Psoas muscle (tissue), 8 donors: ENCODE results near the gene MYO15B. TPM values are rescaled to one million over a fixed set of nuclear protein-coding genes. Genes with fewer than 3 reads are reported as not detected.

Experiments
- ATAC-seq, 4 donors: fragments of 200-7000 bp; cut with Tn5 transposase; one replicate each; pipeline ENCODE4 v1.9.1; 2020; ENCODE audit warnings: moderate library complexity in 3 of 4, mild to moderate bottlenecking in 2 of 4
- DNase-seq, 2 donors: peaks; one replicate each; pipeline ENCODE4 v3.0.0-alpha.2; 2020
- H3K27ac ChIP-seq: fragments of 200-600 bp; one replicate; pipeline ENCODE4 v1.8.0; 2022
- H3K27me3 ChIP-seq, 3 donors: fragments of 200-600 bp in 1 of 3; one replicate each; pipeline versions ENCODE4 v1.6.1 to v1.8.0; 2013 to 2022; ENCODE audit warnings: low read length in 2 of 3, mild to moderate bottlenecking in 2 of 3, moderate library complexity in 1 of 3; ENCODE audit not compliant: insufficient read depth in 3 of 3
- H3K36me3 ChIP-seq, 2 donors: fragments of 200-600 bp in 1 of 2; one replicate each; pipeline versions ENCODE4 v1.6.1 to v1.8.0; 2013 to 2022; ENCODE audit warnings: low read depth in 1 of 2, mild to moderate bottlenecking in 1 of 2, moderate library complexity in 1 of 2; ENCODE audit not compliant: insufficient read depth in 1 of 2
- H3K4me1 ChIP-seq: fragments of 200-600 bp; one replicate; pipeline ENCODE4 v1.8.0; 2022
- H3K4me3 ChIP-seq: fragments of 200-600 bp; one replicate; pipeline ENCODE4 v1.8.0; 2022; ENCODE audit warnings: mild to moderate bottlenecking
- H3K9me3 ChIP-seq: fragments of 200-600 bp; one replicate; pipeline ENCODE4 v1.8.0; 2022
- WGBS, 3 donors: extraction: QIAGEN DNeasy Blood & Tissue Kit; methylation state at CpG; one replicate each; pipeline versions ENCODE4 v1.1.6 to v1.1.7; 2013; 5-methylcytosine and 5-hydroxymethylcytosine counted together
- intact Hi-C, 2 donors: fragments of 100-400 bp; cut with DNase I; formaldehyde crosslinking; loops; one replicate each; pipeline versions ENCODE4 v1.11.0 to v1.14.2; 2022
- polyA plus RNA-seq, 3 donors: library from polyadenylated mRNA; stranded (reverse); fragments of 200-250 nt; gene quantifications; one replicate each; pipeline ENCODE4 v1.2.3, GENCODE V29; 2013
- total RNA-seq, 4 donors: library from RNA; stranded (reverse); fragmentation: NEBNext Ultra II Directional in 2 of 4; extraction: Animal tissue kit (Norgen Biotek cat#: 25700) in 2 of 4; gene quantifications; one replicate each; pipeline versions ENCODE4 v1.2.1 to v1.2.4, GENCODE V29; 2021 to 2023
- TF ChIP-seq, protein P1 (sequence below): fragments of 200-600 bp; IDR thresholded peaks from one replicate; pipeline ENCODE4 v1.8.0; 2022; ENCODE audit warnings: antibody characterized with exemption
- donor health status: healthy with polysubstance abuse.
- donor health status: DM: no; HTN: no; CAD: no; lungs with moderate emphysema.
- donor health status: Bipolar disorder and iron deficiency.
- donor health status: healthy.
- donor health status: DM: yes; HTN: yes; CAD: no.
- donor health status: DM: no; HTN: no; CAD: no.
- donor health status: DM: no; HTN: no; CAD: no.
- donor health status: DM: yes; HTN: yes; CAD: no.

Gene MYO15B
- total and polyA plus RNA-seq, 7 donors, result 5.2 to 28.2 (median 16.7) TPM

- TF ChIP-seq, protein P1, sequence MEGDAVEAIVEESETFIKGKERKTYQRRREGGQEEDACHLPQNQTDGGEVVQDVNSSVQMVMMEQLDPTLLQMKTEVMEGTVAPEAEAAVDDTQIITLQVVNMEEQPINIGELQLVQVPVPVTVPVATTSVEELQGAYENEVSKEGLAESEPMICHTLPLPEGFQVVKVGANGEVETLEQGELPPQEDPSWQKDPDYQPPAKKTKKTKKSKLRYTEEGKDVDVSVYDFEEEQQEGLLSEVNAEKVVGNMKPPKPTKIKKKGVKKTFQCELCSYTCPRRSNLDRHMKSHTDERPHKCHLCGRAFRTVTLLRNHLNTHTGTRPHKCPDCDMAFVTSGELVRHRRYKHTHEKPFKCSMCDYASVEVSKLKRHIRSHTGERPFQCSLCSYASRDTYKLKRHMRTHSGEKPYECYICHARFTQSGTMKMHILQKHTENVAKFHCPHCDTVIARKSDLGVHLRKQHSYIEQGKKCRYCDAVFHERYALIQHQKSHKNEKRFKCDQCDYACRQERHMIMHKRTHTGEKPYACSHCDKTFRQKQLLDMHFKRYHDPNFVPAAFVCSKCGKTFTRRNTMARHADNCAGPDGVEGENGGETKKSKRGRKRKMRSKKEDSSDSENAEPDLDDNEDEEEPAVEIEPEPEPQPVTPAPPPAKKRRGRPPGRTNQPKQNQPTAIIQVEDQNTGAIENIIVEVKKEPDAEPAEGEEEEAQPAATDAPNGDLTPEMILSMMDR, result no peak
- Histone ChIP-seq H3K4me3 (no peak overlapping the region), H3K4me1 (no peaks in the 10 kb centered on the region), H3K9me3 (no peaks in the 10 kb centered on the region), H3K36me3 (no peaks in the 10 kb centered on the region), H3K27me3 (peaks cover 0 to 1% (median 0%) of the 10 kb centered on the region in 3 donors), H3K27ac (no peak overlapping the region)
- WGBS, 3 donors, result 91% methylated on average over 28 to 31 of the region's 31 CpGs
- ATAC-seq, result no peak
- intact Hi-C loops, result no loop called here
- DNase-seq, result no peak
Measured at GRCh38 chr17:75568412-75569255, 19.0 kb upstream of the MYO15B start.

DNA sequence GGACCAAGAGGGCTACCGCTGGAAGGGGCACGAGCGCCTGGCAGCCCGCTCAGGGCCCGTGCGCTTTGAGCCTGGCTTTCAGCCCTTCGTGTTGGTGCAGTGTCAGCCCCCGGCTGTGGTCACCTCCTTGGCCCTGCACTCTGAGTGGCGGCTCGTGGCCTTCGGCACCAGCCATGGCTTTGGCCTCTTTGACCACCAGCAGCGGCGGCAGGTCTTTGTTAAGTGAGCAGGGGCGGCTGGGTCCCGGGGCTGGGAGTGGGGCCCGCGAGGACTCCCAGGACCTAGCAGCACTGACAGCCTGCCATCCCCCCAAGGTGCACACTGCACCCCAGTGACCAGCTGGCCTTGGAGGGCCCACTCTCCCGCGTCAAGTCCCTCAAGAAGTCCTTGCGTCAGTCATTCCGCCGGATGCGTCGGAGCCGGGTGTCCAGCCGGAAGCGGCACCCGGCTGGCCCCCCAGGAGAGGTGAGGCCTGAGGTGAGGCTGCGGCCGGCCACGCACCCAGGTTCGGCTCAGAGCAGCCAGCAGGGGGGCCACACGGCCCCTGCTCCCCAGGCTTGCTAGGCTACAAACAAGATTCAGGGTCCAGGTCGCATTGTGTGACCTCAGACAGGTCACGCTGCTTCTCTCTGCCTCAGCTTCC is 17.4 kb upstream of the MYO15B start:
- H3K4me1 ChIP-seq, result no peaks in the 10 kb centered on the region
- no peak overlapping the region for H3K4me3 ChIP-seq
- 89 to 91% (median 90%) methylated on average over 34 to 35 of the region's 35 CpGs for WGBS, 3 donors
- no peak overlapping the region for H3K27ac ChIP-seq
- TF ChIP-seq, protein P1, result no peak
- intact Hi-C loops, result no loop called here
- H3K27me3 ChIP-seq, result peaks cover 0 to under 1% (median 0%) of the 10 kb centered on the region in 3 donors
- no peaks in the 10 kb centered on the region for H3K9me3 ChIP-seq
- ATAC-seq (no peak), DNase-seq (no peak)
- H3K36me3 ChIP-seq, result no peaks in the 10 kb centered on the region

DNA sequence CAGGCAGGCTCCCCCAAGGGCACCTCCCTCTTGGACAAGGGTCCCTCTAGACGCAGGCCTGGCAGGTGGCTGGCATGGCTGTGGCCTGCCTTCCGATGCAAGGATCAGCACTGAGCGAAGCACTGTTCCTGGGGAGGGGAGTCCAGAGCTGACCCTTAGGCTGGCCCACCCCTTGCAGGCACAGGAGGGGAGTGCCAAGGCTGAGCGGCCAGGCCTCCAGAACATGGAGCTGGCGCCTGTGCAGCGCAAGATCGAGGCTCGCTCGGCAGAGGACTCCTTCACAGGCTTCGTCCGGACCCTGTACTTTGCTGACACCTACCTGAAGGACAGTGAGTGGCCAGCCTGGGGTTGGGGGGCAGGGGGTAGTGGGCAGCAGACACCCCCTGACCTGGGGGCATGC is 16.8 kb upstream of the MYO15B start:
- Histone ChIP-seq H3K4me1 (no peaks in the 10 kb centered on the region), H3K9me3 (no peaks in the 10 kb centered on the region), H3K36me3 (no peaks in the 10 kb centered on the region), H3K27ac (no peak overlapping the region), H3K27me3 (no peaks in the 10 kb centered on the region), H3K4me3 (no peak overlapping the region)
- 86 to 88% (median 88%) methylated on average over 11 of the region's 11 CpGs for WGBS, 3 donors
- intact Hi-C loops, result no loop called here
- TF ChIP-seq, protein P1, result no peak
- ATAC-seq (peak in 1 of 4 donors; percentile 21), DNase-seq (no peak)

DNA sequence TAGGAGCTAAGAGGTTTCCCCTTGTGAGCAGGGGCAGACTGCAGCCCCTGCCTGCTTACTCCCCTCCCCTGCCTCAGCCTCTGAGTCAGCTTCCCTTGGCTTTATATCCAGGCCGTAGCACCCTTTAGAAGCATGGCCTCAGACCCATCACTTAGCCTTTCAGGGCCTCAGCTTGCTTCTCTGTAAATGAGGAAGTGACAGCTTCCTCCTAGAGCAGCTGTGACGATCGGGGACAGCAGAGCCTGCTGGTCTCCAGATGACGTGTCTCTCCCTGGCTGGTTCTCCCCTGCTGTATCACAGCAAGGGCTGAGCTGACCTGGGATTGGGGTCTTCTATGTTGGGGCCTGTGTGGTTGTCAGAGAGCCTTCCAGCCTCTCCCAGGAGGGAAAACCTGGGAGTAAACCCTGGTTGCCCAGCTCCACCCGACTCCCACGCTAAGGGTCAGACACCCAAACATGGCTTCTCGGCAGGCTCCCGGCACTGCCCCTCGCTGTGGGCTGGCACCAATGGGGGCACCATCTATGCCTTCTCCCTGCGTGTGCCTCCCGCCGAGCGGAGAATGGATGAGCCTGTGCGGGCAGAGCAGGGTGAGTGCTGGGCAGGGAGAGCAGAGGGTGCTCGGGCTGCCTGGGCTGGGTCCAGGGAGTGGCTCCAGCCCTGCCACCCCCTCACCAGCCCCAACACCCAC is 16.3 kb upstream of the MYO15B start:
- intact Hi-C loops, result no loop called here
- H3K9me3 ChIP-seq, result no peaks in the 10 kb centered on the region
- no peak overlapping the region for H3K4me3 ChIP-seq
- ATAC-seq (peak in 3 of 4 donors; percentile 23 to 57 (median 40)), DNase-seq (no peak)
- no peaks in the 10 kb centered on the region for H3K36me3 ChIP-seq
- H3K27ac ChIP-seq, result no peak overlapping the region
- 74 to 78% (median 77%) methylated on average over 14 to 15 of the region's 15 CpGs for WGBS, 3 donors
- H3K27me3 ChIP-seq, result no peaks in the 10 kb centered on the region
- TF ChIP-seq, protein P1, result no peak
- H3K4me1 ChIP-seq, result no peaks in the 10 kb centered on the region
